Parathyroid adenoma (tissue), 2 donors: Measurements from ENCODE around the gene UBA52.

Experiments
- H2AFZ ChIP-seq: fragments of 300-600 bp; sonication (generic); one replicate; pipeline ENCODE4 v1.7.0; 2017; ENCODE audit warnings: antibody characterized with exemption, mild to moderate bottlenecking
- H3K27ac ChIP-seq: fragments of 300-600 bp; sonication (generic); one replicate; pipeline ENCODE4 v1.7.0; 2017
- H3K27me3 ChIP-seq: fragments of 300-600 bp; sonication (generic); one replicate; pipeline ENCODE4 v1.7.0; 2017; ENCODE audit warnings: low read length; ENCODE audit not compliant: control insufficient read depth, insufficient read depth
- H3K36me3 ChIP-seq: fragments of 300-600 bp; sonication (generic); one replicate; pipeline ENCODE4 v1.7.0; 2017; ENCODE audit warnings: low read length; ENCODE audit not compliant: control insufficient read depth, insufficient read depth
- H3K4me1 ChIP-seq: fragments of 300-600 bp; sonication (generic); one replicate; pipeline ENCODE4 v1.7.0; 2017; ENCODE audit warnings: control low read depth
- H3K4me2 ChIP-seq: fragments of 300-600 bp; sonication (generic); one replicate; pipeline ENCODE4 v1.7.0; 2017; ENCODE audit warnings: low read length
- H3K4me3 ChIP-seq: fragments of 300-600 bp; sonication (generic); one replicate; pipeline ENCODE4 v1.7.0; 2017; ENCODE audit warnings: low read depth, low read length
- H3K79me2 ChIP-seq: fragments of 300-600 bp; sonication (generic); one replicate; pipeline ENCODE4 v1.7.0; 2017; ENCODE audit warnings: control low read depth
- H3K9ac ChIP-seq: fragments of 300-600 bp; sonication (generic); one replicate; pipeline ENCODE4 v1.7.0; 2017; ENCODE audit warnings: mild to moderate bottlenecking
- H3K9me3 ChIP-seq: fragments of 300-600 bp; sonication (generic); one replicate; pipeline ENCODE4 v1.7.0; 2017; ENCODE audit warnings: low read length; ENCODE audit not compliant: control insufficient read depth
- CTCF ChIP-seq: fragments of 300-600 bp; sonication (generic); IDR thresholded peaks from one replicate; pipeline ENCODE4 v1.7.0; 2017; ENCODE audit warnings: antibody characterized with exemption, mild to moderate bottlenecking
- donor health status: primary hyperparathyroidism.

UBA52 gene

GRCh38 chr19:18603255-18603957, 31.7 kb downstream of the UBA52 start:
- peaks cover 9% of the 10 kb centered on the region for H3K27me3 ChIP-seq

GRCh38 chr19:18603958-18604819, 32.5 kb downstream of the UBA52 start:
- Histone ChIP-seq H3K9ac (no peak overlapping the region), H2AFZ (no peak overlapping the region), H3K4me1 (peaks cover 7% of the 10 kb centered on the region), H3K79me2 (no peaks in the 10 kb centered on the region), H3K36me3 (no peaks in the 10 kb centered on the region), H3K4me3 (no peak overlapping the region), H3K4me2 (no peak overlapping the region), H3K27me3 (peaks cover 9% of the 10 kb centered on the region), H3K9me3 (no peaks in the 10 kb centered on the region), H3K27ac (no peak overlapping the region)
- no peak for TF ChIP-seq CTCF

More at GRCh38 chr19:18603255-18603957, 31.7 kb downstream of the UBA52 start:
- Histone ChIP-seq H3K4me2 (no peak overlapping the region), H3K9ac (no peak overlapping the region), H3K27ac (no peak overlapping the region), H3K9me3 (no peaks in the 10 kb centered on the region), H3K4me3 (no peak overlapping the region), H3K79me2 (no peaks in the 10 kb centered on the region), H2AFZ (peak overlapping the region; percentile 14), H3K4me1 (peaks cover 7% of the 10 kb centered on the region), H3K36me3 (no peaks in the 10 kb centered on the region)
- no peak for TF ChIP-seq CTCF

GRCh38 chr19:18604820-18605159, 33.1 kb downstream of the UBA52 start:
- Histone ChIP-seq H3K27ac (no peak overlapping the region), H3K4me1 (peaks cover 7% of the 10 kb centered on the region), H3K27me3 (peaks cover 9% of the 10 kb centered on the region), H3K4me3 (no peak overlapping the region), H3K9me3 (no peaks in the 10 kb centered on the region), H2AFZ (no peak overlapping the region), H3K36me3 (no peaks in the 10 kb centered on the region), H3K79me2 (no peaks in the 10 kb centered on the region), H3K9ac (no peak overlapping the region), H3K4me2 (no peak overlapping the region)
- TF ChIP-seq CTCF, result no peak

GRCh38 chr19:18605196-18605545, 33.5 kb downstream of the UBA52 start:
- Histone ChIP-seq H3K9me3 (no peaks in the 10 kb centered on the region), H3K27ac (no peak overlapping the region), H3K79me2 (no peaks in the 10 kb centered on the region), H3K4me1 (peaks cover 7% of the 10 kb centered on the region), H3K27me3 (peaks cover 9% of the 10 kb centered on the region), H3K36me3 (no peaks in the 10 kb centered on the region), H2AFZ (no peak overlapping the region), H3K9ac (no peak overlapping the region), H3K4me2 (no peak overlapping the region), H3K4me3 (no peak overlapping the region)
- no peak for TF ChIP-seq CTCF
